ENCODE data around the gene TNS3. TPM values are rescaled to one million over a fixed set of nuclear protein-coding genes. Genes with fewer than 3 reads are reported as not detected.
A peak's percentile ranks its signal among the peaks of the same experiment; 100 is the strongest.

Gene TNS3
- total RNA-seq, 1 donor from 2014 or later: 168 TPM

DNA sequence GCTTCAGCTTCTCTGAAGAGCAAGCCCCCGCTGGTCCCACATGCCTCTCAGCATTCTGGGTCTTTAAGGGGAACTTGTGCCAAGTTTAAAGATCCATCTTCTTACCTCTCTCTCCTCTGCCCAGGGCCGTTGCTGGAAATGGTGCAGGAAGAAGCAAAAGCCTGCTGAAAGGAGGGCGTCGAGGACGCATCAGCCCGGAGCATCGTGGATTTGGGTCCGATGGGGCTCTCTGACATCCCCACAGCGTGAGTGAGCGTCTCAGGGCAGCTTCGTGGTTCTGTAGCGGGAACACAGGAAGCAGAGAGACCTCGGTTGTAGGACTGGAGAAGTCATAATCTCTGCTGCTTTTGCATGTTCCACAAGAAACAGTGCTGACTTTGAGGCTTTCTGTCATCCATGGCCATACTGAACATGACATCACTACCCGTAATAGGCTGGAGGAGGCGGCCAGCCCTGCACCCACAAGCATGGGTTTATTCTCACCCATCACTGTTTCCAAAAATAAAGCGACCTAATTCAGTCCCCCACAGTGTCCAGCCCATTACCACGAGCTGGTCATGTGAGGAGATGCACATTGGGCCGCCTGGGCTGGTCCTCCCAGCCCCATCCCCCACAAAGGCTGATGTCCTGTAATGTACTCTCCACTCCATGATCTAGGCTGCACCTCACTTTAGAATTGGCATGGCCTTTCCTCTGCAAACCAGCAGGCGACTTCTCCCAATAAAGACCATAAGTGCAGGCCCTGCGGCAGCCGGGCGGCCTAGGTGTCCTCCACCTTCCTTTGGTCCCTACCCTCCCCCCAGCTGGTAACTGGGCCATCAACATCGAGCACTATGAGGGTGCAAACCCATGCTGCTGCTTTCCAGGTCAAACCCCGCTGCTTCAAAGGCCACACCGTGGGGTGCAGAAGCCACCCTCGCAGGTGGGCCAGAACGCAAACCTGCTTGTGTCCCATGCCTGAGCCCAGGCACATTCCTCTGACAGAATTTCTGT, 276.9 kb downstream of the TNS3 start:
- H3K4me3 ChIP-seq: no peak overlapping the region
- TF ChIP-seq, protein P1, sequence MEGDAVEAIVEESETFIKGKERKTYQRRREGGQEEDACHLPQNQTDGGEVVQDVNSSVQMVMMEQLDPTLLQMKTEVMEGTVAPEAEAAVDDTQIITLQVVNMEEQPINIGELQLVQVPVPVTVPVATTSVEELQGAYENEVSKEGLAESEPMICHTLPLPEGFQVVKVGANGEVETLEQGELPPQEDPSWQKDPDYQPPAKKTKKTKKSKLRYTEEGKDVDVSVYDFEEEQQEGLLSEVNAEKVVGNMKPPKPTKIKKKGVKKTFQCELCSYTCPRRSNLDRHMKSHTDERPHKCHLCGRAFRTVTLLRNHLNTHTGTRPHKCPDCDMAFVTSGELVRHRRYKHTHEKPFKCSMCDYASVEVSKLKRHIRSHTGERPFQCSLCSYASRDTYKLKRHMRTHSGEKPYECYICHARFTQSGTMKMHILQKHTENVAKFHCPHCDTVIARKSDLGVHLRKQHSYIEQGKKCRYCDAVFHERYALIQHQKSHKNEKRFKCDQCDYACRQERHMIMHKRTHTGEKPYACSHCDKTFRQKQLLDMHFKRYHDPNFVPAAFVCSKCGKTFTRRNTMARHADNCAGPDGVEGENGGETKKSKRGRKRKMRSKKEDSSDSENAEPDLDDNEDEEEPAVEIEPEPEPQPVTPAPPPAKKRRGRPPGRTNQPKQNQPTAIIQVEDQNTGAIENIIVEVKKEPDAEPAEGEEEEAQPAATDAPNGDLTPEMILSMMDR (IDR thresholded peaks at IDR 0.05): no peak
- peaks cover 46% of the 10 kb centered on the region for H3K36me3 ChIP-seq
- peaks cover 5% of the 10 kb centered on the region for H3K4me1 ChIP-seq
- H3K9me3 ChIP-seq: no peaks in the 10 kb centered on the region
- DNase-seq (no peak), ATAC-seq (no peak)
- no peaks in the 10 kb centered on the region for H3K27me3 ChIP-seq
- H3K27ac ChIP-seq: no peak overlapping the region
- intact Hi-C loops (cut with DNase I): no loop called here

DNA sequence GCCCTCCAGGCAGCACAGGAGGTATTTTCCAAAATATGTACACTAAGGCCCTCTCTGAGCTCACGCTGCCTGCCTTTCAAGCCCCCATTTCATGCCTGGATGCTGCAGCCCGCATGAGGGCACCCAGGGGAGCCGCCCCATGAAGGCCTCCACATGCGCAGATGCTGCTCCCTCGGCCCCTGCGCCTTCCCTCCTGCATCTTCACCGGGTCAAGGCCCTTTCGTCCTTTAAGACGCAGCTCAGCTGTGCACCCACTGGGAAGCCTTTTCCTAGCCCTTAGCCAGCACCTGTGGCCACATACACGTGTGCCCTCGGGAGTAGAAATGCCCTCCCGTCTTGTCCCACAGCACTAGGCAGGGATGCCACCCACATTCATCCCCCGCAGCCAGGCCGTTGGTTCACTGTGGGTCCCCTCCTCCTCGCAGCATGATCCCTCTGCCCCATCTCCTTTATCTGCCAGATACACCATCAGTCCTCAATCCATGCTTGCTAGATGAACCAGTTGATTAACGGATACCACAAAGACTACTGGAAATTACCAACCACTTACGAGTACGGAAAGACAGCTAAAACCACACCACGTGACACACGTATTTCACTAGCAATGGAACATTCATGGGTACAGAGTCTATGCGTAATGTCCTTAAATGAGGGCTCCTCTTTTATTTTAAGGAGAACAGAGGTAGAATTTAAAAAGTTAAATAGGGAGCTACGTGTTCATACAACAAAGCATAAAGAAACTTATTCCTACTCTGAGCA, 278.0 kb downstream of the TNS3 start:
- intact Hi-C loops (cut with DNase I): no loop called here
- DNase-seq: no peak
- TF ChIP-seq, protein P1 (IDR thresholded peaks at IDR 0.05): no peak
- no peaks in the 10 kb centered on the region for H3K27me3 ChIP-seq
- H3K4me1 ChIP-seq: no peaks in the 10 kb centered on the region
- peak; percentile 11 for ATAC-seq
- no peaks in the 10 kb centered on the region for H3K9me3 ChIP-seq
- no peak overlapping the region for H3K4me3 ChIP-seq
- peaks cover 52% of the 10 kb centered on the region for H3K36me3 ChIP-seq
- no peak overlapping the region for H3K27ac ChIP-seq

DNA sequence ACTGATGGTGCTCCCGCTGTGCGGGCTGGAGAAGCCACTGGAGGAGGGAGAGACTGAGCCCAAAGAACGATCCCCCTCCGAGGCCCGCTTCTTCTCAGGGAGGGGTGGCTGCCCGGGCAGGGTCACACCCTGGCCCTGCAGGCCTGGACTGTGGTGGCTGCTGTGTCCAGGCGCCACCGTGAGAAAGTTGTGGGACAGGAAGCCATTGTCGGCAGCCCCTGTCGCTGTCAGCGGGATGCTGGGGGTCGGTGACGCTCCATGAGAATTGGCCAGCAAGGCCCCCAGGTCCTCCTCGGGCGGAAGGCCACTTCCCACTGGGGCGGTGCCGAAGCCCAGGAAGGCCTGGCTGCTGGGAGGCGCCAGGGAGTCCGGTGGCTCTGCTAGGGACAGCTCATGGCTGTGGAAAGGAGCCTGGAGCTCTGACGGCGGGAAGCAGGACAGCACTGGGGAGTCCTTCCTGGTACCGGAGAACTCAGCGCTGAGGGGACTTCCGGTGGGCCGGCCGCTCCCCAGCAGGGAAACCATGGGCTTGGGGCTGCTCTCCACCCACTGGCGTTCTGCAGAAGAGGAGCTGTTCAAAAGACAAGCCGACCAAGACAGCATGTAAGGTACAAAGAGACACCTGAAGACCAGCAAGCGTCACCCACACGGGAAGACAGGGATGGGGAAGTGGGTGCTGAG, 278.8 kb downstream of the TNS3 start:
- DNase-seq (no peak), ATAC-seq (peak; percentile 13)
- H3K27me3 ChIP-seq: no peaks in the 10 kb centered on the region
- H3K9me3 ChIP-seq: no peaks in the 10 kb centered on the region
- peaks cover 52% of the 10 kb centered on the region for H3K36me3 ChIP-seq
- peak overlapping the region; percentile 24 for H3K27ac ChIP-seq
- intact Hi-C loops (cut with DNase I): no loop called here
- no peaks in the 10 kb centered on the region for H3K4me1 ChIP-seq
- H3K4me3 ChIP-seq: no peak overlapping the region
- TF ChIP-seq, protein P1 (IDR thresholded peaks at IDR 0.05): no peak

DNA sequence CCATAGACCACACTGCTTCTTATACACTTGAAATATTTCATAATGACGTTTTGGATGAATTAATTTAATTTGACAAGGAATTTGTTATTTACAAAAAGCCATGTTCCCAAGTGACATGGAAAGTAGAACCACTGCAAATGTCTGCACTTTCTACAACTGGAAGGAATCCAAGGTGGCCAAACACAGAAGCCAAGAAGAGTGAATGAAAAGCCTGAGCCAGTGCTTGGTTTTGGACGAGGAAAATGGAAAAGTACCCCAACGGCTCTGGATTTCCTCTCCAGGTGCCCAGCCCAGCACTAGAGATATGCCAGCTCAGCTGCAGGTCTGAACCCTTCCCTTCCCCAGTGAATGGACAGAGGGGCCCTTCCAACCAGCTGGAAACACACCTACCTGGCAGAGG, 279.4 kb downstream of the TNS3 start:
- Histone ChIP-seq H3K4me3 (no peak overlapping the region), H3K36me3 (peaks cover 52% of the 10 kb centered on the region), H3K4me1 (no peaks in the 10 kb centered on the region), H3K27ac (peak overlapping the region; percentile 24), H3K9me3 (no peaks in the 10 kb centered on the region), H3K27me3 (no peaks in the 10 kb centered on the region)
- intact Hi-C loops (cut with DNase I): no loop called here
- TF ChIP-seq, protein P1 (IDR thresholded peaks at IDR 0.05): no peak
- ATAC-seq (no peak), DNase-seq (no peak)

DNA sequence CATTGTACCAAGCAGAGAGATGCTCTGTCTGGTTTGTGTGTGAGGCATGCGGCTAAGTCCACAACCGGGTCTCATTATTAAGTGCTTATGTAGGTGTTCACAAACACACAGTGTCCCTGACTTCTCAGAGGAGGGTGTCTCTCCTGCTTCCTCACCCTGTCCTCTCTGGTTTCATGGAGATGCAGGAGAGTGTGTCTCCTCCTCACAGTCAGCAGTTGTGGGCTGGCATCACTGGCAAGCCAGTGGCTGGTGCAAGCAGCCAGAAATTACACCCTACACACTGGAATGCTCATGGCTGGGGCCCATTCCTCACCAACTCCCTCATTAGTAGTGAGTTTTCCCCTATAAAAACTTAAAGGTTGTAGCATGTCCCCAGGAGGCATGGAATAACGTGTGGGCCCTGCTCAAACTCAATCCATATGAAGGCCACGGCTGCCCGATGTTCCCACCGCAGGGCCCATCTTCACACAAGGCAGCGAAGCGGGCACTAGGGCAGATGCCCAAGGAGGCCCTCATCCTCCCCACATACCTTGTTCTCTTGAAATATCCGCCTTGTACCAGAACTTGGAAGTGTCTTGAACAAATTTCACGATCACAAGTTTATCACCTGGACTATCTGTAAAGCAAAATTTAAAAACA, 280.1 kb downstream of the TNS3 start:
- intact Hi-C loops (cut with DNase I): no loop called here
- DNase-seq (no peak), ATAC-seq (no peak)
- TF ChIP-seq, protein P1 (IDR thresholded peaks at IDR 0.05): no peak
- H3K4me3 ChIP-seq: no peak overlapping the region
- no peaks in the 10 kb centered on the region for H3K4me1 ChIP-seq
- no peaks in the 10 kb centered on the region for H3K9me3 ChIP-seq
- H3K27ac ChIP-seq: no peak overlapping the region
- H3K36me3 ChIP-seq: peaks cover 60% of the 10 kb centered on the region
- H3K27me3 ChIP-seq: no peaks in the 10 kb centered on the region
